NCI-H1694 treated with DMSO at 0.1 percent for 48 hours (cell line): Measurements from ENCODE around the gene UNC13D.

Experiments
- DNase-seq: peaks from one replicate; lab custom pipeline; 2025; lab: John Stamatoyannopoulos, UW

Gene UNC13D

GRCh38 chr17:75834279-75834920 is 9.8 kb downstream of the UNC13D start:
- peak; percentile 27 for DNase-seq

- no peak for DNase-seq
Observed at GRCh38 chr17:75832652-75833400, 11.4 kb downstream of the UNC13D start.

GRCh38 chr17:75832164-75832651 is 12.0 kb downstream of the UNC13D start:
- no peak for DNase-seq

- DNase-seq = no peak
Observed at GRCh38 chr17:75831032-75831571, 13.1 kb downstream of the UNC13D start.

- peak; percentile 11 for DNase-seq
Observed at GRCh38 chr17:75830164-75831031, 13.8 kb downstream of the UNC13D start.

GRCh38 chr17:75829747-75830146 is 14.5 kb downstream of the UNC13D start:
- DNase-seq = no peak

GRCh38 chr17:75828741-75829140 is 15.5 kb downstream of the UNC13D start:
- no peak for DNase-seq

GRCh38 chr17:75828076-75828400 is 16.2 kb downstream of the UNC13D start:
- peak; percentile 43 for DNase-seq

- peak; percentile 82 for DNase-seq
Observed at GRCh38 chr17:75827308-75828075, 16.7 kb downstream of the UNC13D start.

- DNase-seq = no peak
Observed at GRCh38 chr17:75826561-75827307, 17.5 kb downstream of the UNC13D start.

- DNase-seq = no peak
Observed at GRCh38 chr17:75825748-75826370, 18.3 kb downstream of the UNC13D start.

GRCh38 chr17:75825149-75825552 is 19.1 kb downstream of the UNC13D start:
- no peak for DNase-seq

GRCh38 chr17:75824666-75825065 is 19.5 kb downstream of the UNC13D start:
- DNase-seq = no peak

GRCh38 chr17:75824050-75824552 is 20.1 kb downstream of the UNC13D start:
- DNase-seq = no peak

GRCh38 chr17:75823257-75824041 is 20.8 kb downstream of the UNC13D start:
- no peak for DNase-seq

GRCh38 chr17:75822800-75823166 is 21.4 kb downstream of the UNC13D start:
- no peak for DNase-seq

- DNase-seq = peak; percentile 52
Observed at GRCh38 chr17:75822119-75822799, 21.9 kb downstream of the UNC13D start.

- DNase-seq = no peak
Observed at GRCh38 chr17:75821552-75821951, 22.7 kb downstream of the UNC13D start.
